Suprapubic skin (tissue), 3 donors: ENCODE measurements around the gene UBE2E2.

Experiments used
- CTCF ChIP-seq, 2 donors: fragments of 200-600 bp in 1 of 2; fragments of 450-650 bp in 1 of 2; sonication (generic) in 1 of 2; IDR thresholded peaks; one replicate each; pipeline ENCODE4 v1.5.1; 2016 to 2019; ENCODE audit warnings: antibody characterized with exemption in 2 of 2, mild to moderate bottlenecking in 1 of 2, moderate library complexity in 1 of 2
- POLR2A ChIP-seq, 2 donors: fragments of 450-650 bp; IDR thresholded peaks; one replicate each; pipeline ENCODE4 v1.6.1; 2017; ENCODE audit warnings: antibody characterized with exemption in 2 of 2, mild to moderate bottlenecking in 2 of 2, moderate library complexity in 2 of 2

- TF ChIP-seq CTCF (IDR thresholded peaks at IDR 0.05) (no peak), POLR2A (IDR thresholded peaks at IDR 0.05) (no peak)
Observed at GRCh38 chr3:23329471-23330105, 126.5 kb downstream of the UBE2E2 start.
